Endothelial cell of umbilical vein (primary cell): ENCODE data around the gene PTF1A. TPM values are rescaled to one million over a fixed set of nuclear protein-coding genes. Genes with fewer than 3 reads are reported as not detected.

Source experiments
- BruUV-seq: library from RNA; stranded (reverse); fragments of 400-500 nt; replicated peaks from 2 replicates; lab custom pipeline; 2021; lab: Mats Ljungman, UMichigan
- CTCF ChIA-PET: fragments of 300-600, 350-600 bp; sonication (Branson Sonifier 250); formaldehyde crosslinking; loops from one replicate; lab custom pipeline; 2021; ENCODE audit warnings: antibody characterized with exemption, inconsistent platforms; lab: Charles Lee
- POLR2A ChIA-PET: fragments of 300-600, 350-600 bp; sonication (Branson Sonifier 250); formaldehyde crosslinking; loops from one replicate; lab custom pipeline; 2021; ENCODE audit warnings: antibody characterized with exemption, inconsistent platforms; lab: Charles Lee
- DNase-seq: peaks from one replicate; pipeline ENCODE4 v3.0.0-alpha.2; 2011; ENCODE audit warnings: low read depth, low spot score
- FAIRE-seq: peaks from 2 replicates; lab custom pipeline; 2011; peaks lifted over from hg19 to GRCh38; lab: Jason Lieb, UNC
- H2AFZ ChIP-seq: 2 replicates; pipeline ENCODE4 v1.6.0; 2012; ENCODE audit warnings: low read depth, low read length, control low read depth, inconsistent platforms
- H3K27ac ChIP-seq: 2 replicates; pipeline ENCODE4 v1.5.1; 2011; ENCODE audit warnings: low read depth, mild to moderate bottlenecking, control low read depth, low read length, moderate library complexity; ENCODE audit not compliant: insufficient read depth
- H3K27me3 ChIP-seq, 2 experiments: 2 replicates each; pipeline versions ENCODE4 v1.6.0 to v1.6.1; 2011; ENCODE audit warnings: low read length in 2 of 2, mixed read lengths in 1 of 2; ENCODE audit not compliant: control insufficient read depth in 2 of 2, insufficient read depth in 2 of 2
- H3K36me3 ChIP-seq, 2 experiments: 2 replicates in 1 of 2; 3 replicates in 1 of 2; pipeline ENCODE4 v1.5.1; 2011; ENCODE audit warnings: low read length in 2 of 2, mild to moderate bottlenecking in 1 of 2, moderate library complexity in 1 of 2; ENCODE audit not compliant: control insufficient read depth in 2 of 2, insufficient read depth in 2 of 2; ENCODE audit errors: extremely low read depth in 1 of 2
- H3K4me1 ChIP-seq: 3 replicates; pipeline ENCODE4 v1.5.1; 2011; ENCODE audit warnings: mild to moderate bottlenecking, low read length; ENCODE audit not compliant: control insufficient read depth, insufficient read depth; ENCODE audit errors: extremely low read depth
- H3K4me2 ChIP-seq: 2 replicates; pipeline ENCODE4 v1.6.1; 2011; ENCODE audit warnings: low read length, control low read depth, mixed read lengths; ENCODE audit not compliant: insufficient read depth
- H3K4me3 ChIP-seq, 3 experiments: fragments of 200-600 bp in 1 of 3; sonication (generic), shearing (Covaris generic) in 1 of 3; replicated peaks in 1 of 3; 2 replicates each; pipeline ENCODE4 v1.5.1; 2011 to 2016; ENCODE audit warnings: control low read depth in 3 of 3, low read length in 3 of 3, mild to moderate bottlenecking in 2 of 3, inconsistent platforms in 1 of 3, low read depth in 1 of 3, moderate library complexity in 1 of 3; ENCODE audit not compliant: insufficient read depth in 1 of 3
- H3K79me2 ChIP-seq: 2 replicates; pipeline ENCODE4 v1.6.0; 2012; ENCODE audit warnings: low read length, inconsistent platforms; ENCODE audit not compliant: control insufficient read depth, insufficient read depth
- H3K9ac ChIP-seq: replicated peaks from 2 replicates; pipeline ENCODE3; 2011; ENCODE audit warnings: low read length, control low read depth; ENCODE audit not compliant: insufficient read depth; ENCODE audit errors: extremely low read depth
- H3K9me1 ChIP-seq: replicated peaks from 3 replicates; pipeline ENCODE4 v1.6.0; 2011; ENCODE audit warnings: mild to moderate bottlenecking, low read length; ENCODE audit not compliant: control insufficient read depth, insufficient read depth; ENCODE audit errors: extremely low read depth
- H3K9me3 ChIP-seq: replicated peaks from 2 replicates; pipeline ENCODE4 v1.5.1; 2012; ENCODE audit warnings: low read length, inconsistent platforms; ENCODE audit not compliant: control insufficient read depth, insufficient read depth
- H4K20me1 ChIP-seq: replicated peaks from 2 replicates; pipeline ENCODE3; 2011; ENCODE audit warnings: mild to moderate bottlenecking, low read length; ENCODE audit not compliant: control insufficient read depth, insufficient read depth; ENCODE audit errors: extremely low read depth
- EZH2 ChIP-seq: IDR thresholded peaks from 2 replicates; pipeline ENCODE4 v1.6.1; 2012; ENCODE audit warnings: borderline replicate concordance, low read depth, mild to moderate bottlenecking, moderate library complexity, low read length, inconsistent platforms; ENCODE audit not compliant: severe bottlenecking
- FOS ChIP-seq: IDR thresholded peaks from 2 replicates; pipeline ENCODE4 v1.6.1; 2011; ENCODE audit warnings: mild to moderate bottlenecking, low read length, moderate library complexity, borderline replicate concordance; ENCODE audit not compliant: insufficient read depth
- GATA2 ChIP-seq: IDR thresholded peaks from 2 replicates; pipeline ENCODE4 v1.7.0; 2011; ENCODE audit warnings: low read depth, mild to moderate bottlenecking, moderate library complexity, mixed read lengths, low read length; ENCODE audit not compliant: insufficient read length, insufficient read depth
- JUN ChIP-seq: IDR thresholded peaks from 2 replicates; pipeline ENCODE4 v1.6.1; 2011; ENCODE audit warnings: borderline replicate concordance, low read depth; ENCODE audit not compliant: insufficient read length, insufficient read depth
- MYC ChIP-seq: IDR thresholded peaks from one replicate; pipeline ENCODE4 v1.6.1; 2011; ENCODE audit warnings: mild to moderate bottlenecking, low read depth, low read length
- POLR2A ChIP-seq: IDR thresholded peaks from 2 replicates; pipeline ENCODE4 v1.6.1; 2012; ENCODE audit warnings: low read depth, mild to moderate bottlenecking, control low read depth, low read length
- POLR2AphosphoS5 ChIP-seq: IDR thresholded peaks from 2 replicates; pipeline ENCODE4 v1.6.1; 2012; ENCODE audit warnings: low read depth, mild to moderate bottlenecking, control low read depth, low read length, moderate library complexity; ENCODE audit not compliant: insufficient read depth
- dilution Hi-C: fragments of 300-500 bp; cut with MboI; formaldehyde crosslinking; loops from one replicate; pipeline ENCODE4 v1.15.0; 2019; ENCODE audit warnings: low sequenced_read_pairs; ENCODE audit not compliant: extremely low pct_ligation_motif_present
- intact Hi-C: fragments of 100-400 bp; cut with micrococcal nuclease; formaldehyde crosslinking; loops from one replicate; pipeline ENCODE4 v1.10.0; 2022
- polyA plus RNA-seq, 4 experiments: library from polyadenylated mRNA; depleted of rRNA in 3 of 4; stranded (reverse) in 3 of 4; unstranded in 1 of 4; fragments of >200 nt; gene quantifications; 2 replicates each; pipeline versions ENCODE4 v1.2.1 to v1.2.3, GENCODE V29; 2011 to 2012; ENCODE audit warnings: missing spikeins in 1 of 4
- total RNA-seq: library from RNA; stranded (reverse); gene quantifications from 2 replicates; pipeline ENCODE4 v1.2.3, GENCODE V29; 2021
- TF ChIP-seq, protein P1 (sequence below), 2 donors: IDR thresholded peaks; 1 replicate in 1 of 2; 2 replicates in 1 of 2; pipeline ENCODE4 v1.5.1; 2011; ENCODE audit warnings: low read length in 2 of 2, mild to moderate bottlenecking in 2 of 2, moderate library complexity in 2 of 2, control low read depth in 1 of 2, inconsistent platforms in 1 of 2, low read depth in 1 of 2; ENCODE audit not compliant: insufficient read depth in 1 of 2; ENCODE audit errors: extremely low read depth in 1 of 2
- TF ChIP-seq, protein P2 (sequence below): IDR thresholded peaks from 2 replicates; pipeline ENCODE4 v1.6.1; 2011; ENCODE audit not compliant: insufficient read depth, insufficient read length

PTF1A gene
- total and polyA plus RNA-seq, 2 donors (not counting 3 experiments of a cell fraction or from before 2014, with no cell fraction given), result not detected

- Histone ChIP-seq H3K79me2 (no peaks in the 10 kb centered on the region), H3K4me1 (no peaks in the 10 kb centered on the region), H2AFZ (no peak overlapping the region), H3K4me3 (no peak overlapping the region), H3K27me3 (peaks cover 77 to 88% of the 10 kb centered on the region in 2 experiments), H4K20me1 (no peaks in the 10 kb centered on the region), H3K9ac (no peak overlapping the region), H3K4me2 (no peak overlapping the region), H3K9me3 (no peaks in the 10 kb centered on the region), H3K36me3 (no peaks in the 10 kb centered on the region), H3K27ac (no peak overlapping the region), H3K9me1 (no peaks in the 10 kb centered on the region)
- dilution Hi-C loops (no loop called here), intact Hi-C loops (no loop called here)
- TF ChIP-seq FOS, result no peak
- no peak for TF ChIP-seq MYC
- TF ChIP-seq, protein P1, sequence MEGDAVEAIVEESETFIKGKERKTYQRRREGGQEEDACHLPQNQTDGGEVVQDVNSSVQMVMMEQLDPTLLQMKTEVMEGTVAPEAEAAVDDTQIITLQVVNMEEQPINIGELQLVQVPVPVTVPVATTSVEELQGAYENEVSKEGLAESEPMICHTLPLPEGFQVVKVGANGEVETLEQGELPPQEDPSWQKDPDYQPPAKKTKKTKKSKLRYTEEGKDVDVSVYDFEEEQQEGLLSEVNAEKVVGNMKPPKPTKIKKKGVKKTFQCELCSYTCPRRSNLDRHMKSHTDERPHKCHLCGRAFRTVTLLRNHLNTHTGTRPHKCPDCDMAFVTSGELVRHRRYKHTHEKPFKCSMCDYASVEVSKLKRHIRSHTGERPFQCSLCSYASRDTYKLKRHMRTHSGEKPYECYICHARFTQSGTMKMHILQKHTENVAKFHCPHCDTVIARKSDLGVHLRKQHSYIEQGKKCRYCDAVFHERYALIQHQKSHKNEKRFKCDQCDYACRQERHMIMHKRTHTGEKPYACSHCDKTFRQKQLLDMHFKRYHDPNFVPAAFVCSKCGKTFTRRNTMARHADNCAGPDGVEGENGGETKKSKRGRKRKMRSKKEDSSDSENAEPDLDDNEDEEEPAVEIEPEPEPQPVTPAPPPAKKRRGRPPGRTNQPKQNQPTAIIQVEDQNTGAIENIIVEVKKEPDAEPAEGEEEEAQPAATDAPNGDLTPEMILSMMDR (IDR thresholded peaks at IDR 0.05; ENCODE audit: extremely low read depth in 1 of 2, insufficient read depth in 1 of 2, low read depth in 1 of 2, low read length in 2 of 2), result no peak
- TF ChIP-seq, protein P2, sequence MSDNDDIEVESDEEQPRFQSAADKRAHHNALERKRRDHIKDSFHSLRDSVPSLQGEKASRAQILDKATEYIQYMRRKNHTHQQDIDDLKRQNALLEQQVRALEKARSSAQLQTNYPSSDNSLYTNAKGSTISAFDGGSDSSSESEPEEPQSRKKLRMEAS, result no peak
- TF ChIP-seq GATA2, result no peak
- TF ChIP-seq POLR2AphosphoS5, result no peak
- TF ChIP-seq JUN, result no peak
- TF ChIP-seq EZH2, result no peak
- TF ChIP-seq POLR2A, result no peak
- no TSS peak for BruUV-seq
- CTCF ChIA-PET, result interaction anchor here (0.5 kb wide), 1 partner anchor 10 kb away, joined by 5 read pairs; no protein-coding TSS in a partner anchor
- DNase-seq, result no peak
- POLR2A ChIA-PET, result no interaction called here
- FAIRE-seq, result no peak
Measured at GRCh38 chr10:23198940-23199767, 7.0 kb downstream of the PTF1A start.
